SK-N-SH treated with all-trans-retinoic acid at 6 μM for 48 hours (cell line): Measurements from ENCODE around the gene TEX261.

ENCODE experiments used
- ATAC-seq: fragments of 200-7000 bp; cut with Tn5 transposase; 3 replicates; pipeline ENCODE4 v1.9.1; 2020; ENCODE audit warnings: mild to moderate bottlenecking, moderate library complexity
- ARNTL ChIP-seq: fragments of 450-650 bp; formaldehyde crosslinking; IDR thresholded peaks from 2 replicates; pipeline ENCODE4 v1.5.0; 2020; ENCODE audit warnings: low read depth, mild to moderate bottlenecking, moderate library complexity, borderline replicate concordance
- BACH2 ChIP-seq: fragments of 250-450 bp; sonication (Bioruptor Pico); IDR thresholded peaks from 2 replicates; pipeline ENCODE4 v1.9.0; 2021; ENCODE audit warnings: mild to moderate bottlenecking, borderline replicate concordance
- CREB5 ChIP-seq: fragments of 250-450 bp; sonication (Bioruptor Pico); IDR thresholded peaks from 2 replicates; pipeline ENCODE4 v1.5.1; 2020; ENCODE audit warnings: low read depth, mild to moderate bottlenecking, moderate library complexity
- CSDC2 ChIP-seq: fragments of 250-450 bp; sonication (Bioruptor Pico); IDR thresholded peaks from 2 replicates; pipeline ENCODE4 v1.5.0; 2020; ENCODE audit warnings: mild to moderate bottlenecking, moderate library complexity
- ESRRG ChIP-seq: fragments of 250-450 bp; sonication (Bioruptor Pico); IDR thresholded peaks from 2 replicates; pipeline ENCODE4 v1.6.1; 2021; ENCODE audit warnings: mild to moderate bottlenecking
- GLIS3 ChIP-seq: fragments of 250-450 bp; sonication (Bioruptor Pico); IDR thresholded peaks from 2 replicates; pipeline ENCODE4 v1.5.0; 2020; ENCODE audit warnings: mild to moderate bottlenecking, moderate library complexity
- OSR1 ChIP-seq: fragments of 250-450 bp; sonication (Bioruptor Pico); IDR thresholded peaks from 2 replicates; pipeline ENCODE4 v1.8.0; 2022; ENCODE audit warnings: moderate library complexity, mild to moderate bottlenecking, inconsistent platforms
- PATZ1 ChIP-seq: fragments of 250-450 bp; sonication (Bioruptor Pico); IDR thresholded peaks from 2 replicates; pipeline ENCODE4 v1.8.0; 2020; ENCODE audit warnings: mild to moderate bottlenecking, moderate library complexity, borderline replicate concordance
- POU6F1 ChIP-seq: fragments of 250-450 bp; sonication (Bioruptor Pico); IDR thresholded peaks from 2 replicates; pipeline ENCODE4 v1.8.0; 2021; ENCODE audit warnings: low read depth, mild to moderate bottlenecking, moderate library complexity, borderline replicate concordance
- PPARA ChIP-seq: fragments of 250-450 bp; sonication (Bioruptor Pico); IDR thresholded peaks from 2 replicates; pipeline ENCODE4 v1.5.0; 2020; ENCODE audit warnings: mild to moderate bottlenecking, borderline replicate concordance
- RARB ChIP-seq: fragments of 250-450 bp; sonication (Bioruptor Pico); IDR thresholded peaks from 2 replicates; pipeline ENCODE4 v1.8.0; 2021; ENCODE audit warnings: mild to moderate bottlenecking, moderate library complexity
- SNAI2 ChIP-seq: fragments of 250-450 bp; sonication (Bioruptor Pico); IDR thresholded peaks from 2 replicates; pipeline ENCODE4 v1.5.0; 2020; ENCODE audit warnings: mild to moderate bottlenecking, moderate library complexity
- TCF4 ChIP-seq: fragments of 250-450 bp; sonication (Bioruptor Pico); IDR thresholded peaks from 2 replicates; pipeline ENCODE4 v1.8.0; 2021; ENCODE audit warnings: mild to moderate bottlenecking, moderate library complexity, borderline replicate concordance
- TOX ChIP-seq: fragments of 250-450 bp; sonication (Bioruptor Pico); IDR thresholded peaks from 2 replicates; pipeline ENCODE4 v1.8.0; 2021; ENCODE audit warnings: mild to moderate bottlenecking, moderate library complexity, borderline replicate concordance
- TSHZ2 ChIP-seq: fragments of 250-450 bp; sonication (Bioruptor Pico); IDR thresholded peaks from 2 replicates; pipeline ENCODE4 v1.5.0; 2020; ENCODE audit warnings: mild to moderate bottlenecking, moderate library complexity
- ZC3H10 ChIP-seq: fragments of 250-450 bp; sonication (Bioruptor Pico); IDR thresholded peaks from 2 replicates; pipeline ENCODE4 v1.5.1; 2021; ENCODE audit warnings: mild to moderate bottlenecking, moderate library complexity
- ZFP3 ChIP-seq: fragments of 250-450 bp; sonication (Bioruptor Pico); IDR thresholded peaks from 2 replicates; pipeline ENCODE4 v1.5.0; 2020; ENCODE audit warnings: mild to moderate bottlenecking, moderate library complexity
- ZFP30 ChIP-seq: fragments of 450-650 bp; formaldehyde crosslinking; IDR thresholded peaks from 2 replicates; pipeline ENCODE4 v1.5.0; 2022; ENCODE audit warnings: mild to moderate bottlenecking, moderate library complexity
- ZNF565 ChIP-seq: fragments of 450-650 bp; formaldehyde crosslinking; conservative IDR thresholded peaks from 2 replicates; pipeline ENCODE4 v1.5.0; 2020; ENCODE audit warnings: low read depth, mild to moderate bottlenecking, moderate library complexity
- ZNF70 ChIP-seq: fragments of 450-650 bp; formaldehyde crosslinking; IDR thresholded peaks from 2 replicates; pipeline ENCODE4 v1.5.0; 2020; ENCODE audit warnings: mild to moderate bottlenecking, moderate library complexity
- ZNF8 ChIP-seq: fragments of 450-650 bp; formaldehyde crosslinking; IDR thresholded peaks from 2 replicates; pipeline ENCODE4 v1.5.0; 2020; ENCODE audit warnings: mild to moderate bottlenecking, moderate library complexity

The TEX261 gene

GRCh38 chr2:70959851-70960832 lies 34.5 kb downstream of the TEX261 start:
- TF ChIP-seq GLIS3 (CRISPR knock-in tag) (no peak), SNAI2 (no peak), ZFP30 (CRISPR knock-in tag) (no peak), PATZ1 (CRISPR knock-in tag) (no peak), ZNF70 (CRISPR knock-in tag) (no peak), ESRRG (no peak), PPARA (CRISPR knock-in tag) (no peak), POU6F1 (CRISPR knock-in tag) (no peak), CREB5 (no peak), ZFP3 (no peak), TOX (CRISPR knock-in tag) (no peak), TCF4 (CRISPR knock-in tag) (no peak), OSR1 (CRISPR knock-in tag) (no peak), ARNTL (CRISPR knock-in tag) (no peak), ZC3H10 (no peak), ZNF8 (CRISPR knock-in tag) (no peak), CSDC2 (CRISPR knock-in tag) (no peak), RARB (CRISPR knock-in tag) (no peak), BACH2 (CRISPR knock-in tag) (no peak)
- ATAC-seq = no peak

- no peak for ATAC-seq
- no peak for TF ChIP-seq PPARA (CRISPR knock-in tag)
Measured at GRCh38 chr2:70959271-70959761, 35.4 kb downstream of the TEX261 start.

- TF ChIP-seq SNAI2 (no peak), TCF4 (CRISPR knock-in tag) (no peak), POU6F1 (CRISPR knock-in tag) (no peak), BACH2 (CRISPR knock-in tag) (no peak), ZNF8 (CRISPR knock-in tag) (no peak), ARNTL (CRISPR knock-in tag) (no peak), ZFP30 (CRISPR knock-in tag) (no peak), TSHZ2 (CRISPR knock-in tag) (no peak), ZNF565 (CRISPR knock-in tag) (no peak), ESRRG (no peak), PPARA (CRISPR knock-in tag) (no peak)
- TF ChIP-seq, all 23 proteins: peak for 0
- ATAC-seq = no peak
Measured at GRCh38 chr2:70958759-70959158, 35.9 kb downstream of the TEX261 start.
